ENCODE results near the gene CLDN5.

The CLDN5 gene

GRCh38 chr22:19567157-19568009 lies 43.2 kb upstream of the CLDN5 start:
- Histone ChIP-seq H3K36me3 (ENCODE audit: insufficient read depth, low read length) (no peaks in the 10 kb centered on the region), H3K4me3 (ENCODE audit: low read depth in 1 of 2, low read length in 2 of 2) (no peak overlapping the region), H3K27ac (ENCODE audit: low read length) (no peak overlapping the region), H3K79me2 (ENCODE audit: insufficient read depth, low read length) (no peaks in the 10 kb centered on the region), H3K4me1 (ENCODE audit: insufficient read depth, low read length) (no peaks in the 10 kb centered on the region), H4K20me1 (ENCODE audit: insufficient read depth, low read length) (no peaks in the 10 kb centered on the region), H3K27me3 (ENCODE audit: insufficient read depth, low read length, poor library complexity) (no peaks in the 10 kb centered on the region), H3K9ac (ENCODE audit: low read depth, low read length) (no peak overlapping the region), H2AFZ (ENCODE audit: low read depth, low read length) (no peak overlapping the region), H3K9me3 (ENCODE audit: insufficient read depth, low read length, severe bottlenecking) (no peaks in the 10 kb centered on the region), H3K4me2 (ENCODE audit: insufficient read depth, low read length) (no peak overlapping the region)
- no peak for TF ChIP-seq CTCF (IDR thresholded peaks at IDR 0.05; ENCODE audit: borderline replicate concordance, extremely low read depth, low read length, poor library complexity, severe bottlenecking)
- TF ChIP-seq EZH2 (IDR thresholded peaks at IDR 0.05; ENCODE audit: borderline replicate concordance, low read depth, low read length, severe bottlenecking) = no peak
- ATAC-seq (ENCODE audit: insufficient read depth, low read depth) (no peak), DNase-seq (no peak)

GRCh38 chr22:19566279-19567156 lies 42.3 kb upstream of the CLDN5 start:
- no peak overlapping the region for H3K4me2 ChIP-seq (ENCODE audit: insufficient read depth, low read length)
- no peak for DNase-seq
- TF ChIP-seq CTCF (IDR thresholded peaks at IDR 0.05; ENCODE audit: borderline replicate concordance, extremely low read depth, low read length, poor library complexity, severe bottlenecking) (no peak), EZH2 (IDR thresholded peaks at IDR 0.05; ENCODE audit: borderline replicate concordance, low read depth, low read length, severe bottlenecking) (no peak)

GRCh38 chr22:19565382-19566278 lies 41.4 kb upstream of the CLDN5 start:
- no peak overlapping the region for H3K27ac ChIP-seq (ENCODE audit: low read length)
- no peaks in the 10 kb centered on the region for H3K9me3 ChIP-seq (ENCODE audit: insufficient read depth, low read length, severe bottlenecking)
- no peak for TF ChIP-seq CTCF (IDR thresholded peaks at IDR 0.05; ENCODE audit: borderline replicate concordance, extremely low read depth, low read length, poor library complexity, severe bottlenecking)
- no peak for TF ChIP-seq EZH2 (IDR thresholded peaks at IDR 0.05; ENCODE audit: borderline replicate concordance, low read depth, low read length, severe bottlenecking)
- no peaks in the 10 kb centered on the region for H3K27me3 ChIP-seq (ENCODE audit: insufficient read depth, low read length, poor library complexity)
- no peaks in the 10 kb centered on the region for H3K79me2 ChIP-seq (ENCODE audit: insufficient read depth, low read length)
- no peak overlapping the region for H3K9ac ChIP-seq (ENCODE audit: low read depth, low read length)
- no peak overlapping the region for H3K4me3 ChIP-seq (ENCODE audit: low read depth in 1 of 2, low read length in 2 of 2)
- H3K36me3 ChIP-seq (ENCODE audit: insufficient read depth, low read length) = no peaks in the 10 kb centered on the region
- no peaks in the 10 kb centered on the region for H4K20me1 ChIP-seq (ENCODE audit: insufficient read depth, low read length)
- H3K4me1 ChIP-seq (ENCODE audit: insufficient read depth, low read length) = no peaks in the 10 kb centered on the region
- H2AFZ ChIP-seq (ENCODE audit: low read depth, low read length) = no peak overlapping the region
- ATAC-seq (ENCODE audit: insufficient read depth, low read depth) (no peak), DNase-seq (no peak)
- no peak overlapping the region for H3K4me2 ChIP-seq (ENCODE audit: insufficient read depth, low read length)

More at GRCh38 chr22:19566279-19567156, 42.3 kb upstream of the CLDN5 start:
- H2AFZ ChIP-seq (ENCODE audit: low read depth, low read length) = no peak overlapping the region
- no peaks in the 10 kb centered on the region for H3K4me1 ChIP-seq (ENCODE audit: insufficient read depth, low read length)
- H3K9ac ChIP-seq (ENCODE audit: low read depth, low read length) = no peak overlapping the region
- H4K20me1 ChIP-seq (ENCODE audit: insufficient read depth, low read length) = no peaks in the 10 kb centered on the region
- H3K9me3 ChIP-seq (ENCODE audit: insufficient read depth, low read length, severe bottlenecking) = no peaks in the 10 kb centered on the region
- H3K27me3 ChIP-seq (ENCODE audit: insufficient read depth, low read length, poor library complexity) = no peaks in the 10 kb centered on the region
- H3K4me3 ChIP-seq (ENCODE audit: low read depth in 1 of 2, low read length in 2 of 2) = no peak overlapping the region
- no peak overlapping the region for H3K27ac ChIP-seq (ENCODE audit: low read length)
- no peaks in the 10 kb centered on the region for H3K79me2 ChIP-seq (ENCODE audit: insufficient read depth, low read length)
- H3K36me3 ChIP-seq (ENCODE audit: insufficient read depth, low read length) = no peaks in the 10 kb centered on the region
- ATAC-seq (ENCODE audit: insufficient read depth, low read depth) = no peak

Data from DND-41 (cell line).